ENCODE results near the gene PTPRJ. TPM values are rescaled to one million over a fixed set of nuclear protein-coding genes. Genes with fewer than 3 reads are reported as not detected.
A peak's percentile ranks its signal among the peaks of the same experiment; 100 is the strongest.

PTPRJ gene
- total and polyA plus RNA-seq, 2 donors (not counting 1 experiment from before 2014, with no cell fraction given): 5.3 to 5.8 TPM

DNA sequence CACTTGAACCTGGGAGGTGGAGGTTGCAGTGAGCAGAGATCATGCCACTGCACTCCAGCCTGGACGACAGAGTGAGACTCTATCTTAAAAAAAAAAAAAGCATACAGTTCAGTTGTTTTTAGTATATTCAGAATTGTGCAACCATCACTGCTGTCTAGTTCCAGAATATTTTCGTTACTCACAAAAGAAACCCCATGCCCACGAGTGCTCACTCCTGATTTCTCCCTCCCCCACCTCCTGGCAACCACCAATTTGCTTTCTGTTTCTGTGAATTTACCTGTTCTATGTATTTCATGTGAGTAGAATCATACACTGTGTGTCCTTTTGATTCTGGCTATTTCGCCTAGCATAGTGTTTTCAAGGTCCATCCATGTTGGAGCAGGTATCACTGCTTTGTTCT lies 24.8 kb downstream of the PTPRJ start:
- Histone ChIP-seq H3K27me3 (ENCODE audit: control insufficient read depth, insufficient read depth, low read length) (no peaks in the 10 kb centered on the region), H4K20me1 (ENCODE audit: control insufficient read depth, extremely low read depth, insufficient read depth, low read length) (no peaks in the 10 kb centered on the region), H3K4me1 (ENCODE audit: control insufficient read depth, extremely low read depth, insufficient read depth, low read length) (peaks cover 14% of the 10 kb centered on the region), H3K9ac (ENCODE audit: insufficient read depth, low read length) (no peak overlapping the region), H2AFZ (ENCODE audit: low read length) (no peak overlapping the region), H3K36me3 (ENCODE audit: control insufficient read depth, insufficient read depth, low read length) (no peaks in the 10 kb centered on the region), H3K4me3 (replicated peaks in 1 of 4; ENCODE audit: control extremely low read depth in 1 of 4, insufficient read depth in 1 of 4, low read depth in 3 of 4, low read length in 4 of 4) (no peak overlapping the region), H3K9me3 (ENCODE audit: control insufficient read depth, insufficient read depth, low read depth, low read length) (no peaks in the 10 kb centered on the region), H3K79me2 (ENCODE audit: control insufficient read depth, insufficient read depth, low read length) (peaks cover 16% of the 10 kb centered on the region), H3K4me2 (ENCODE audit: extremely low read depth, insufficient read depth, low read length) (no peak overlapping the region), H3K27ac (ENCODE audit: insufficient read depth, low read length) (no peak overlapping the region)
- TF ChIP-seq EZH2 (IDR thresholded peaks at IDR 0.05; ENCODE audit: low read length, missing control alignments): no peak
- DNase-seq (ENCODE audit: low read depth in 2 of 2): peak in 1 of 2 donors; percentile 47

DNA sequence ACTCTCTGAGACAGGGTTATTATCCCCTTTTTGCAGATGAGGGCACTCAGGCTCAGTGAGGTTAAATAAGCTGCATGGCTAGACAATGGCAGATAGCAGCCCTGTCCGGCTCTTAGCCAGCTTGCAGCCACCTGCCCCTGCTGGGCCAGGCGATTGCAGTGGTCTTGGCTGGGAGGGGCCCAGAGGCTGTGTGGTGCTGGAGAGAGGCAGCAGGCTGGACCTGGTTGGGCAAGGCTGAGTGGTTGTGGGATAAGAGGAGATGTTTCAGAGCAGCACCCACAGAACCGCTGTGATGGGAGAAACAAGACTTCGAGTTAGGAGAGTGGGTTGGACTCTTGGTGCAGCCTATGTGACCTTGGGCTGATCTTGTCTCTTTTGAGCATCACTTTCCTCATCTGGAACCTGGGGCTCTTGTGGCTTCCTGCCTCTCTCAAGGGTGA lies 25.5 kb downstream of the PTPRJ start:
- peaks cover 16% of the 10 kb centered on the region for H3K79me2 ChIP-seq (ENCODE audit: control insufficient read depth, insufficient read depth, low read length)
- H3K36me3 ChIP-seq (ENCODE audit: control insufficient read depth, insufficient read depth, low read length): no peaks in the 10 kb centered on the region
- H3K27me3 ChIP-seq (ENCODE audit: control insufficient read depth, insufficient read depth, low read length): no peaks in the 10 kb centered on the region
- no peak for DNase-seq (ENCODE audit: low read depth in 2 of 2)
- no peak overlapping the region for H3K9ac ChIP-seq (ENCODE audit: insufficient read depth, low read length)
- peaks cover 12% of the 10 kb centered on the region for H3K4me1 ChIP-seq (ENCODE audit: control insufficient read depth, extremely low read depth, insufficient read depth, low read length)
- no peaks in the 10 kb centered on the region for H3K9me3 ChIP-seq (ENCODE audit: control insufficient read depth, insufficient read depth, low read depth, low read length)
- TF ChIP-seq EZH2 (IDR thresholded peaks at IDR 0.05; ENCODE audit: low read length, missing control alignments): no peak
- TF ChIP-seq, protein P1, sequence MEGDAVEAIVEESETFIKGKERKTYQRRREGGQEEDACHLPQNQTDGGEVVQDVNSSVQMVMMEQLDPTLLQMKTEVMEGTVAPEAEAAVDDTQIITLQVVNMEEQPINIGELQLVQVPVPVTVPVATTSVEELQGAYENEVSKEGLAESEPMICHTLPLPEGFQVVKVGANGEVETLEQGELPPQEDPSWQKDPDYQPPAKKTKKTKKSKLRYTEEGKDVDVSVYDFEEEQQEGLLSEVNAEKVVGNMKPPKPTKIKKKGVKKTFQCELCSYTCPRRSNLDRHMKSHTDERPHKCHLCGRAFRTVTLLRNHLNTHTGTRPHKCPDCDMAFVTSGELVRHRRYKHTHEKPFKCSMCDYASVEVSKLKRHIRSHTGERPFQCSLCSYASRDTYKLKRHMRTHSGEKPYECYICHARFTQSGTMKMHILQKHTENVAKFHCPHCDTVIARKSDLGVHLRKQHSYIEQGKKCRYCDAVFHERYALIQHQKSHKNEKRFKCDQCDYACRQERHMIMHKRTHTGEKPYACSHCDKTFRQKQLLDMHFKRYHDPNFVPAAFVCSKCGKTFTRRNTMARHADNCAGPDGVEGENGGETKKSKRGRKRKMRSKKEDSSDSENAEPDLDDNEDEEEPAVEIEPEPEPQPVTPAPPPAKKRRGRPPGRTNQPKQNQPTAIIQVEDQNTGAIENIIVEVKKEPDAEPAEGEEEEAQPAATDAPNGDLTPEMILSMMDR (conservative IDR thresholded peaks at IDR 0.05 in 1 of 2, IDR thresholded peaks at IDR 0.05 in 1 of 2; ENCODE audit: low read depth in 1 of 2, low read length in 2 of 2): no peak
- H3K4me3 ChIP-seq (replicated peaks in 1 of 4; ENCODE audit: control extremely low read depth in 1 of 4, insufficient read depth in 1 of 4, low read depth in 3 of 4, low read length in 4 of 4): no peak overlapping the region
- H3K4me2 ChIP-seq (ENCODE audit: extremely low read depth, insufficient read depth, low read length): no peak overlapping the region
- H4K20me1 ChIP-seq (ENCODE audit: control insufficient read depth, extremely low read depth, insufficient read depth, low read length): no peaks in the 10 kb centered on the region
- no peak overlapping the region for H2AFZ ChIP-seq (ENCODE audit: low read length)
- peak overlapping the region; percentile 61 for H3K27ac ChIP-seq (ENCODE audit: insufficient read depth, low read length)

DNA sequence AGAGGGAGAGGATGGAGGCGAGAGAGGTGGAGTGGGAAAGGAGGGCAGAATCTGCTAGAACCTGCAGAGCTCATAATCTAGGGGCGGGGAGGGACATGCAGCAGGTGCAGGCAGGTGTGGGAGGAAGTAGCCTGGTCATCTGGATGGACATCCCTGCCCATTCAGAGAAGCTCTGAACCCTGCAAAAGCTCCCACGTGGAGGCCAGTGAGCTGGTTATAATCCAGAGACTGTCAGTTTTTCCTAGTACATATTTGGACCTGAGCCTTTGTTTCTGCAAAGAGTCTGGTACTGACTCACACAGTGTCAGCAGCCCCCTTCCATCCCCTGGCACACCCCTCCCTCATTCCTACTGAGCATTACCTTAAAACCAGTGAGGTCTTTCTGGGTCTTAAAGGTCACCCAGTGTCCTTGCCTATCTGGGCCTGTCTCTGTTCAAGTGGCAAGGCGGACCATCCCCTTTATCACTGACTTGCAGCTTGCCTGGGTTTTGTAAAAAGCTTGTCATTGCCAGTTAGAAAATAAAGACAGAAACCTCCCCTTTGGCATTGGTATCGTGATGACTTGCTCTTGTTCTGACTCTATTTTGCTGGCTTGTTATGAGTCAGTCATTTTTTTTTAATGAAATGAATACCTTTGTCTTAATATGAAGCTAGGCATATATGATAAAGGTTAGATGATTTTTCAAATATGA lies 26.1 kb downstream of the PTPRJ start:
- H4K20me1 ChIP-seq (ENCODE audit: control insufficient read depth, extremely low read depth, insufficient read depth, low read length): no peaks in the 10 kb centered on the region
- peak overlapping the region; percentile 61 for H3K27ac ChIP-seq (ENCODE audit: insufficient read depth, low read length)
- no peak overlapping the region for H2AFZ ChIP-seq (ENCODE audit: low read length)
- H3K4me3 ChIP-seq (replicated peaks in 1 of 4; ENCODE audit: control extremely low read depth in 1 of 4, insufficient read depth in 1 of 4, low read depth in 3 of 4, low read length in 4 of 4): no peak overlapping the region
- H3K9me3 ChIP-seq (ENCODE audit: control insufficient read depth, insufficient read depth, low read depth, low read length): no peaks in the 10 kb centered on the region
- H3K9ac ChIP-seq (ENCODE audit: insufficient read depth, low read length): no peak overlapping the region
- H3K4me1 ChIP-seq (ENCODE audit: control insufficient read depth, extremely low read depth, insufficient read depth, low read length): peaks cover 12% of the 10 kb centered on the region
- H3K4me2 ChIP-seq (ENCODE audit: extremely low read depth, insufficient read depth, low read length): peak overlapping the region; percentile 70
- no peaks in the 10 kb centered on the region for H3K27me3 ChIP-seq (ENCODE audit: control insufficient read depth, insufficient read depth, low read length)
- TF ChIP-seq EZH2 (IDR thresholded peaks at IDR 0.05; ENCODE audit: low read length, missing control alignments): no peak
- peak; percentile 64 to 82 for DNase-seq (ENCODE audit: low read depth in 2 of 2)
- no peaks in the 10 kb centered on the region for H3K36me3 ChIP-seq (ENCODE audit: control insufficient read depth, insufficient read depth, low read length)
- H3K79me2 ChIP-seq (ENCODE audit: control insufficient read depth, insufficient read depth, low read length): peaks cover 17% of the 10 kb centered on the region

DNA sequence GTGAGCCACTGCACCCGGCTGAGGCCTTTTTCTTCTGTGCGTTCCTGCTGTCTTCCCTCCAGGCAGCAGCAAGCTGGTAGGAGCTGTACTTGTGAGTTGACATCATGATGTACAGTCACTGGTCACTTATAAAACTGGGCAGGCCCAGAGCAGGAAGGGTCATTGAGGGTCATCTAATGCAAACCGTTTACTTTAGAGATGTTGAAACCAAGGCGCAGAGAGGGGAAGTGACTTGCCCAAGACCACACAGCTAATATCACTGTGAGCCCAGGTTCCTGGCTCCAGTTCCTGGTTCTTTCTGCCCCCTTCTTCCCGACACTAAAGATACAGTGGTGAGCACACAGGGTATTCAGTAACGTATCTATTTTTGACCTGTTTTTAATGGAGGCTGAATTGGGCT lies 27.3 kb downstream of the PTPRJ start:
- H3K9ac ChIP-seq (ENCODE audit: insufficient read depth, low read length): no peak overlapping the region
- no peak for TF ChIP-seq EZH2 (IDR thresholded peaks at IDR 0.05; ENCODE audit: low read length, missing control alignments)
- TF ChIP-seq, protein P1 (conservative IDR thresholded peaks at IDR 0.05 in 1 of 2, IDR thresholded peaks at IDR 0.05 in 1 of 2; ENCODE audit: low read depth in 1 of 2, low read length in 2 of 2): no peak
- DNase-seq (ENCODE audit: low read depth in 2 of 2): no peak
- no peaks in the 10 kb centered on the region for H3K9me3 ChIP-seq (ENCODE audit: control insufficient read depth, insufficient read depth, low read depth, low read length)
- H3K4me2 ChIP-seq (ENCODE audit: extremely low read depth, insufficient read depth, low read length): no peak overlapping the region
- no peak overlapping the region for H3K27ac ChIP-seq (ENCODE audit: insufficient read depth, low read length)
- H3K4me1 ChIP-seq (ENCODE audit: control insufficient read depth, extremely low read depth, insufficient read depth, low read length): peaks cover 12% of the 10 kb centered on the region
- H3K4me3 ChIP-seq (replicated peaks in 1 of 4; ENCODE audit: control extremely low read depth in 1 of 4, insufficient read depth in 1 of 4, low read depth in 3 of 4, low read length in 4 of 4): no peak overlapping the region
- peaks cover 21% of the 10 kb centered on the region for H3K79me2 ChIP-seq (ENCODE audit: control insufficient read depth, insufficient read depth, low read length)
- H4K20me1 ChIP-seq (ENCODE audit: control insufficient read depth, extremely low read depth, insufficient read depth, low read length): no peaks in the 10 kb centered on the region
- no peak overlapping the region for H2AFZ ChIP-seq (ENCODE audit: low read length)
- H3K36me3 ChIP-seq (ENCODE audit: control insufficient read depth, insufficient read depth, low read length): no peaks in the 10 kb centered on the region
- no peaks in the 10 kb centered on the region for H3K27me3 ChIP-seq (ENCODE audit: control insufficient read depth, insufficient read depth, low read length)
